Liver (tissue), 9 donors: Measurements from ENCODE around the gene ELOF1. TPM values are rescaled to one million over a fixed set of nuclear protein-coding genes. Genes with fewer than 3 reads are reported as not detected.

Experiments used
- DNase-seq: peaks from one replicate; pipeline ENCODE4 v3.0.0-alpha.2; 2017; ENCODE audit warnings: low spot score
- H3K27ac ChIP-seq, 2 donors: one replicate each; pipeline ENCODE4 v1.7.0; 2013; ENCODE audit warnings: inconsistent platforms in 2 of 2, low read length in 2 of 2, control low read depth in 1 of 2, low read depth in 1 of 2, mild to moderate bottlenecking in 1 of 2
- H3K27me3 ChIP-seq, 4 donors: one replicate each; pipeline versions ENCODE4 v1.6.1 to v1.7.0; 2013; ENCODE audit warnings: low read length in 3 of 4, inconsistent platforms in 1 of 4, mild to moderate bottlenecking in 1 of 4, moderate library complexity in 1 of 4; ENCODE audit not compliant: control insufficient read depth in 4 of 4, insufficient read depth in 4 of 4
- H3K36me3 ChIP-seq, 4 donors: one replicate each; pipeline versions ENCODE4 v1.6.1 to v1.7.0; 2013; ENCODE audit warnings: low read length in 3 of 4, mild to moderate bottlenecking in 3 of 4, low read depth in 1 of 4, moderate library complexity in 1 of 4; ENCODE audit not compliant: control insufficient read depth in 4 of 4, insufficient read depth in 3 of 4
- H3K4me1 ChIP-seq, 4 donors: one replicate each; pipeline versions ENCODE4 v1.6.1 to v1.7.0; 2013; ENCODE audit warnings: low read length in 3 of 4, mild to moderate bottlenecking in 3 of 4, moderate library complexity in 1 of 4; ENCODE audit not compliant: control insufficient read depth in 4 of 4, insufficient read depth in 4 of 4
- H3K4me3 ChIP-seq, 3 donors: one replicate each; pipeline versions ENCODE4 v1.6.1 to v1.7.0; 2013; ENCODE audit warnings: low read length in 3 of 3, control low read depth in 1 of 3, low read depth in 1 of 3, mild to moderate bottlenecking in 1 of 3
- H3K9ac ChIP-seq, 2 donors: one replicate each; pipeline ENCODE4 v1.7.0; 2013; ENCODE audit warnings: low read length in 2 of 2, mild to moderate bottlenecking in 2 of 2, moderate library complexity in 2 of 2, control low read depth in 1 of 2, low read depth in 1 of 2
- H3K9me3 ChIP-seq, 4 donors: one replicate each; pipeline versions ENCODE4 v1.6.1 to v1.7.0; 2013; ENCODE audit warnings: low read length in 3 of 4; ENCODE audit not compliant: control insufficient read depth in 4 of 4
- ATF3 ChIP-seq: IDR thresholded peaks from 2 replicates; pipeline ENCODE4 v1.6.1; 2016; ENCODE audit warnings: antibody characterized with exemption
- EGR1 ChIP-seq, 2 donors: IDR thresholded peaks; 2 replicates each; pipeline ENCODE4 v1.6.1; 2016 to 2018; ENCODE audit warnings: antibody characterized with exemption in 2 of 2, low read depth in 2 of 2
- FOXA1 ChIP-seq: IDR thresholded peaks from 2 replicates; pipeline ENCODE4 v1.6.1; 2016; ENCODE audit warnings: antibody characterized with exemption
- FOXA2 ChIP-seq: IDR thresholded peaks from 2 replicates; pipeline ENCODE4 v1.6.1; 2016; ENCODE audit warnings: antibody characterized with exemption
- GABPA ChIP-seq, 2 donors: IDR thresholded peaks in 1 of 2; conservative IDR thresholded peaks in 1 of 2; 2 replicates each; pipeline ENCODE4 v1.6.1; 2016; ENCODE audit warnings: antibody characterized with exemption in 2 of 2, mild to moderate bottlenecking in 1 of 2, moderate library complexity in 1 of 2
- HNF4A ChIP-seq, 2 donors: conservative IDR thresholded peaks; 2 replicates each; pipeline ENCODE4 v1.6.1; 2016; ENCODE audit warnings: antibody characterized with exemption in 2 of 2, mild to moderate bottlenecking in 2 of 2
- HNF4G ChIP-seq: IDR thresholded peaks from 2 replicates; pipeline ENCODE4 v1.6.1; 2016; ENCODE audit warnings: antibody characterized with exemption
- JUND ChIP-seq, 2 donors: IDR thresholded peaks; 2 replicates each; pipeline ENCODE4 v1.6.1; 2016; ENCODE audit warnings: antibody characterized with exemption in 2 of 2
- NR2F2 ChIP-seq: IDR thresholded peaks from 2 replicates; pipeline ENCODE4 v1.6.1; 2016; ENCODE audit warnings: antibody characterized with exemption
- RAD21 ChIP-seq, 2 donors: IDR thresholded peaks; 2 replicates each; pipeline ENCODE4 v1.6.1; 2016; ENCODE audit warnings: antibody characterized with exemption in 2 of 2, mild to moderate bottlenecking in 2 of 2
- REST ChIP-seq: IDR thresholded peaks from 2 replicates; pipeline ENCODE4 v1.6.1; 2016; ENCODE audit warnings: antibody characterized with exemption, mild to moderate bottlenecking
- RXRA ChIP-seq, 2 donors: IDR thresholded peaks; 2 replicates each; pipeline ENCODE4 v1.6.1; 2017 to 2018; ENCODE audit warnings: antibody characterized with exemption in 2 of 2, mild to moderate bottlenecking in 1 of 2
- SP1 ChIP-seq: IDR thresholded peaks from 2 replicates; pipeline ENCODE4 v1.6.1; 2018; ENCODE audit warnings: antibody characterized with exemption, mild to moderate bottlenecking
- TAF1 ChIP-seq: conservative IDR thresholded peaks from 2 replicates; pipeline ENCODE4 v1.6.1; 2016; ENCODE audit warnings: antibody characterized with exemption, mild to moderate bottlenecking
- YY1 ChIP-seq: IDR thresholded peaks from 2 replicates; pipeline ENCODE4 v1.6.1; 2016; ENCODE audit warnings: antibody characterized with exemption, mild to moderate bottlenecking
- WGBS: extraction: QIAGEN DNeasy Blood & Tissue Kit; methylation state at CpG from one replicate; pipeline ENCODE4 v1.1.7; 2013; 5-methylcytosine and 5-hydroxymethylcytosine counted together
- polyA plus RNA-seq, 2 donors: library from polyadenylated mRNA; stranded (reverse) in 1 of 2; unstranded in 1 of 2; fragments of 200-250 nt in 1 of 2; fragments of >200 nt in 1 of 2; fragmentation: Nextera tagmentation in 1 of 2; extraction: Ambion mirVana in 1 of 2; gene quantifications; one replicate each; pipeline versions ENCODE4 v1.2.1 to v1.2.3, GENCODE V29; 2013 to 2015
- total RNA-seq, 2 donors: library from RNA; depleted of rRNA; stranded (reverse); fragments of >200 nt; gene quantifications; one replicate each; pipeline ENCODE4 v1.2.3, GENCODE V29; 2014
- TF ChIP-seq, protein P1 (sequence below): IDR thresholded peaks from 2 replicates; pipeline ENCODE4 v1.6.1; 2016; ENCODE audit warnings: antibody characterized with exemption
- TF ChIP-seq, protein P2 (sequence below): IDR thresholded peaks from 2 replicates; pipeline ENCODE4 v1.6.1; 2016; ENCODE audit warnings: antibody characterized with exemption
- donor health status: healthy.
- donor health status: healthy.
- donor health status: healthy.
- donor health status: healthy.
- donor health status: healthy.

ELOF1 gene
- total and polyA plus RNA-seq, 4 donors = 11.1 to 37.9 (median 24.0) TPM

DNA sequence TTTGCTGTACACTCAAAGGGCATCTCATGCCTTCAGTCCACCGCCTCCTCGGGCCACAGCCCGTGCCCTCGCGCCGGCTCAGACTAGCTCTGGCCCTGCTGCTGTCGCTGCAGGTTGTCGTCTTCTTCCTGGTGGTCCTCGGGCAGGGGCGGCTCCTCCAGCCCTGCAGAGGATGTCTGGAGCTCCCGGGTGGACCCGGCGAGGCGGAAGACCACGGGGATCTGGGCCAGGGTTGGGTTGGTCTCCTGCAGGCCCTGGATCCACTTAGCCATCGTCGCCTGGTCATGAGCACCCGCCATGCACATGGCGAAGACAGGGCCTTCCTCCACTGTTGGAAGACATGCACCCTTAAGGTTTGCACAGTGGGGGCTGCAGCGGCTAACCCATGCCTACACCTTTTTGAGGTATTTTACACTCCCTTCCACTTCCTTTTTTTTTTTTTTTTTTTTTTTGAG lies 52.9 kb downstream of the ELOF1 start:
- no peak for DNase-seq
- no peaks in the 10 kb centered on the region for H3K27me3 ChIP-seq
- no peaks in the 10 kb centered on the region for H3K9me3 ChIP-seq
- peaks cover 5 to 14% (median 12%) of the 10 kb centered on the region in 4 donors for H3K4me1 ChIP-seq
- peak overlapping the region in 1 of 2 donors; percentile 83 for H3K9ac ChIP-seq
- peaks cover 0 to 5% (median under 1%) of the 10 kb centered on the region in 4 donors for H3K36me3 ChIP-seq
- 33% methylated on average over 20 of the region's 20 CpGs for WGBS
- H3K27ac ChIP-seq = peak overlapping the region; percentile 98 to 99
- TF ChIP-seq GABPA (IDR thresholded peaks at IDR 0.05 in 1 of 2, conservative IDR thresholded peaks at IDR 0.05 in 1 of 2) (no peak), RXRA (IDR thresholded peaks at IDR 0.05) (no peak), REST (no peak), RAD21 (IDR thresholded peaks at IDR 0.05) (no peak), ATF3 (no peak), NR2F2 (no peak), TAF1 (no peak), HNF4G (no peak), SP1 (no peak)
- H3K4me3 ChIP-seq = peak overlapping the region; percentile 65 to 90 (median 81)

DNA sequence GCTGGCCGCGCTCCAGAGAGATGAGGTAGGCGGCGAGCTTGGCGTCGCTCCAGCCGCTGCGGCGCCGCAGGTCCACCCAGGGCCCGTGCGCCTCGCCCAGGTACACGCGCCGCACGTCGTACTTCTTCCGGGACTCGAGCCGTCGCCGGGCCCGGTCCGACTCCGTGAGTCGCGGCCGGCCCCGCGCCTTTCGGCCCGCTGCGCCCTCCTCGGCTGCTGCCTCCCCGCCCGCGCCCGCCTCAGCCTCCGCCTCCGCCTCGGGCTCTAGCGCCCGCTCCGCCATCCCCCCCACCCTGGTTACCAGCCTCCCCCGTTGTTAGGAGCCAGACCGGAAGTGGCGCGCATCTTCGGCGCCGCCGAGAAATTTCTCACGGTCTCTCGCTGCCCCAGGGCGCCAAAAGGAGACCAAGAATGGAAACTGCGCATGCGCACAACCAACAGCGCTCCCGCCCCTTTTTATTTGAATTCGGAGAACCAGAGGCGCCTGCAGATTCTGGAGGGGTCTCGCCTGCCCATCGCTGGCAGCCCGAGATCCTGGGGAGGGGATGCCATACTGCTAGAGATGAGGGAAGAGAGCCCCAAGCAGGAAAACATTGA lies 53.4 kb downstream of the ELOF1 start, which contains the start of gene ZNF653:
ZNF653 (minus strand) TSS at position 336 of the 597 bp plus-strand sequence; CDS start at position 283, 53 bp downstream.
- Histone ChIP-seq H3K36me3 (peaks cover 0 to 2% (median 0%) of the 10 kb centered on the region in 4 donors), H3K9ac (peak within 1 kb of the TSS; percentile 39 to 83), H3K4me3 (peak within 1 kb of the TSS; percentile 72 to 90 (median 81)), H3K27ac (peak within 1 kb of the TSS; percentile 98 to 99), H3K4me1 (peaks cover 5 to 14% (median 12%) of the 10 kb centered on the region in 4 donors), H3K27me3 (no peaks in the 10 kb centered on the region), H3K9me3 (no peaks in the 10 kb centered on the region)
- DNase-seq = peak; percentile 94
- TF ChIP-seq SP1 (no peak), ATF3 (no peak), TAF1 (no peak), HNF4A (conservative IDR thresholded peaks at IDR 0.05) (no peak), REST (no peak), YY1 (peak; percentile 48), FOXA1 (no peak), EGR1 (IDR thresholded peaks at IDR 0.05; ENCODE audit: low read depth in 2 of 2) (peak in 1 of 2 donors; percentile 24), RXRA (IDR thresholded peaks at IDR 0.05) (no peak), RAD21 (IDR thresholded peaks at IDR 0.05) (no peak), FOXA2 (no peak), JUND (IDR thresholded peaks at IDR 0.05) (no peak), HNF4G (no peak), GABPA (IDR thresholded peaks at IDR 0.05 in 1 of 2, conservative IDR thresholded peaks at IDR 0.05 in 1 of 2) (peak; percentile 81 to 92)
- TF ChIP-seq, protein P1, sequence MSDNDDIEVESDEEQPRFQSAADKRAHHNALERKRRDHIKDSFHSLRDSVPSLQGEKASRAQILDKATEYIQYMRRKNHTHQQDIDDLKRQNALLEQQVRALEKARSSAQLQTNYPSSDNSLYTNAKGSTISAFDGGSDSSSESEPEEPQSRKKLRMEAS = no peak
- TF ChIP-seq, protein P2, sequence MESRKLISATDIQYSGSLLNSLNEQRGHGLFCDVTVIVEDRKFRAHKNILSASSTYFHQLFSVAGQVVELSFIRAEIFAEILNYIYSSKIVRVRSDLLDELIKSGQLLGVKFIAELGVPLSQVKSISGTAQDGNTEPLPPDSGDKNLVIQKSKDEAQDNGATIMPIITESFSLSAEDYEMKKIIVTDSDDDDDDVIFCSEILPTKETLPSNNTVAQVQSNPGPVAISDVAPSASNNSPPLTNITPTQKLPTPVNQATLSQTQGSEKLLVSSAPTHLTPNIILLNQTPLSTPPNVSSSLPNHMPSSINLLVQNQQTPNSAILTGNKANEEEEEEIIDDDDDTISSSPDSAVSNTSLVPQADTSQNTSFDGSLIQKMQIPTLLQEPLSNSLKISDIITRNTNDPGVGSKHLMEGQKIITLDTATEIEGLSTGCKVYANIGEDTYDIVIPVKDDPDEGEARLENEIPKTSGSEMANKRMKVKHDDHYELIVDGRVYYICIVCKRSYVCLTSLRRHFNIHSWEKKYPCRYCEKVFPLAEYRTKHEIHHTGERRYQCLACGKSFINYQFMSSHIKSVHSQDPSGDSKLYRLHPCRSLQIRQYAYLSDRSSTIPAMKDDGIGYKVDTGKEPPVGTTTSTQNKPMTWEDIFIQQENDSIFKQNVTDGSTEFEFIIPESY = no peak
- WGBS = under 1% methylated on average over 65 of the region's 65 CpGs
